Endothelial cell of umbilical vein (primary cell): ENCODE data around the gene ZNF813.

Experiments used
- CTCF ChIP-seq, 2 donors: IDR thresholded peaks; 1 replicate in 1 of 2; 2 replicates in 1 of 2; pipeline ENCODE4 v1.5.1; 2011; ENCODE audit warnings: low read length in 2 of 2, mild to moderate bottlenecking in 2 of 2, moderate library complexity in 2 of 2, control low read depth in 1 of 2, inconsistent platforms in 1 of 2, low read depth in 1 of 2; ENCODE audit not compliant: insufficient read depth in 1 of 2; ENCODE audit errors: extremely low read depth in 1 of 2
- EZH2 ChIP-seq: IDR thresholded peaks from 2 replicates; pipeline ENCODE4 v1.6.1; 2012; ENCODE audit warnings: borderline replicate concordance, low read depth, mild to moderate bottlenecking, moderate library complexity, low read length, inconsistent platforms; ENCODE audit not compliant: severe bottlenecking
- FOS ChIP-seq: IDR thresholded peaks from 2 replicates; pipeline ENCODE4 v1.6.1; 2011; ENCODE audit warnings: mild to moderate bottlenecking, low read length, moderate library complexity, borderline replicate concordance; ENCODE audit not compliant: insufficient read depth
- GATA2 ChIP-seq: IDR thresholded peaks from 2 replicates; pipeline ENCODE4 v1.7.0; 2011; ENCODE audit warnings: low read depth, mild to moderate bottlenecking, moderate library complexity, mixed read lengths, low read length; ENCODE audit not compliant: insufficient read length, insufficient read depth
- JUN ChIP-seq: IDR thresholded peaks from 2 replicates; pipeline ENCODE4 v1.6.1; 2011; ENCODE audit warnings: borderline replicate concordance, low read depth; ENCODE audit not compliant: insufficient read length, insufficient read depth
- MAX ChIP-seq: IDR thresholded peaks from 2 replicates; pipeline ENCODE4 v1.6.1; 2011; ENCODE audit not compliant: insufficient read depth, insufficient read length
- MYC ChIP-seq: IDR thresholded peaks from one replicate; pipeline ENCODE4 v1.6.1; 2011; ENCODE audit warnings: mild to moderate bottlenecking, low read depth, low read length
- POLR2A ChIP-seq: IDR thresholded peaks from 2 replicates; pipeline ENCODE4 v1.6.1; 2012; ENCODE audit warnings: low read depth, mild to moderate bottlenecking, control low read depth, low read length
- POLR2AphosphoS5 ChIP-seq: IDR thresholded peaks from 2 replicates; pipeline ENCODE4 v1.6.1; 2012; ENCODE audit warnings: low read depth, mild to moderate bottlenecking, control low read depth, low read length, moderate library complexity; ENCODE audit not compliant: insufficient read depth

DNA sequence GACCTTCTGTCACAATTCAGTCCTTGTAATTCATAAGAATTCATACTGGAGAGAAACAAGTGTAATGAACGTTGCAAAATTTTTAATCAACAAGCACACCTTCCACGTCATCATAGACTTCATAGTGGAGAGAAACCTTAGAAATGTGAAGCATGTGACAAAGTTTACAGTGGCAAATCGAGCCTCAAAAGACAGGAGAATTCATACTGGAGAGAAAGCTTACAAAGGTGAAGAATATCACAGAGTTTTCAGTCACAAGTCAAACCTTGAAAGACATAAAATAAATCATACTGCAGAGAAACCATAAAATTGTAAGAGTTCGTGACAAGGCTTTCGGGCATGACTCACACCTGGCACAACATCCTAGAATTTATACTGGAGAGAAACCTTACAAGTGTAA, 24.6 kb downstream of the ZNF813 start:
- TF ChIP-seq CTCF (IDR thresholded peaks at IDR 0.05; ENCODE audit: extremely low read depth in 1 of 2, insufficient read depth in 1 of 2, low read depth in 1 of 2, low read length in 2 of 2) (no peak), POLR2A (no peak), EZH2 (no peak), MAX (no peak), POLR2AphosphoS5 (no peak), FOS (no peak), MYC (no peak), JUN (no peak), GATA2 (no peak)
